ENCODE measurements around the gene SNX5. TPM values are rescaled to one million over a fixed set of nuclear protein-coding genes. Genes with fewer than 3 reads are reported as not detected.
A peak's percentile ranks its signal among the peaks of the same experiment; 100 is the strongest.

Gene SNX5
- total and polyA plus RNA-seq, 10 of the 15 experiments (the other 5 are each of a cell fraction or from before 2014, with no cell fraction given) = 92.9 to 316 (median 245) TPM

GRCh38 chr20:17956099-17956685 lies 12.4 kb downstream of the SNX5 start (continued):
- TF ChIP-seq NFIC (IDR thresholded peaks at IDR 0.05; ENCODE audit: low read depth, low read length) (peak; percentile 94), NRF1 (conservative IDR thresholded peaks at IDR 0.05; ENCODE audit: low read depth, low read length) (no peak), MTA2 (IDR thresholded peaks at IDR 0.05; ENCODE audit: low read depth) (peak; percentile 44; the same call in 1 of the 2 replicates), SRF (IDR thresholded peaks at IDR 0.05; ENCODE audit: low read depth in 2 of 2, low read length in 2 of 2) (no peak), SIN3A (IDR thresholded peaks at IDR 0.05; ENCODE audit: low read depth, low read length) (no peak), ZBTB40 (IDR thresholded peaks at IDR 0.05; ENCODE audit: borderline replicate concordance) (no peak), PBX3 (IDR thresholded peaks at IDR 0.05; ENCODE audit: insufficient replicate concordance, low read depth, low read length) (no peak), FOS (IDR thresholded peaks at IDR 0.05; ENCODE audit: borderline replicate concordance, extremely low read depth, insufficient read length) (no peak), ZZZ3 (IDR thresholded peaks at IDR 0.05; ENCODE audit: control insufficient read depth, insufficient read length, low read depth) (no peak), IKZF2 (IDR thresholded peaks at IDR 0.05) (peak; percentile 81 to 85), BCL3 (IDR thresholded peaks at IDR 0.05; ENCODE audit: borderline replicate concordance, insufficient read depth, low read depth, low read length, poor library complexity, severe bottlenecking) (no peak), SKIL (IDR thresholded peaks at IDR 0.05; ENCODE audit: low read depth, poor library complexity, severe bottlenecking) (no peak), MEF2B (IDR thresholded peaks at IDR 0.05; ENCODE audit: partially characterized antibody, poor library complexity, severe bottlenecking) (peak; percentile 32), ZNF24 (IDR thresholded peaks at IDR 0.05) (peak; percentile 46; the same call in 1 of the 2 replicates), NR2F1 (conservative IDR thresholded peaks at IDR 0.05) (peak; percentile 48; the same call in 1 of the 2 replicates), STAT3 (IDR thresholded peaks at IDR 0.05; ENCODE audit: low read depth, low read length) (no peak)
- TF ChIP-seq, protein P1, sequence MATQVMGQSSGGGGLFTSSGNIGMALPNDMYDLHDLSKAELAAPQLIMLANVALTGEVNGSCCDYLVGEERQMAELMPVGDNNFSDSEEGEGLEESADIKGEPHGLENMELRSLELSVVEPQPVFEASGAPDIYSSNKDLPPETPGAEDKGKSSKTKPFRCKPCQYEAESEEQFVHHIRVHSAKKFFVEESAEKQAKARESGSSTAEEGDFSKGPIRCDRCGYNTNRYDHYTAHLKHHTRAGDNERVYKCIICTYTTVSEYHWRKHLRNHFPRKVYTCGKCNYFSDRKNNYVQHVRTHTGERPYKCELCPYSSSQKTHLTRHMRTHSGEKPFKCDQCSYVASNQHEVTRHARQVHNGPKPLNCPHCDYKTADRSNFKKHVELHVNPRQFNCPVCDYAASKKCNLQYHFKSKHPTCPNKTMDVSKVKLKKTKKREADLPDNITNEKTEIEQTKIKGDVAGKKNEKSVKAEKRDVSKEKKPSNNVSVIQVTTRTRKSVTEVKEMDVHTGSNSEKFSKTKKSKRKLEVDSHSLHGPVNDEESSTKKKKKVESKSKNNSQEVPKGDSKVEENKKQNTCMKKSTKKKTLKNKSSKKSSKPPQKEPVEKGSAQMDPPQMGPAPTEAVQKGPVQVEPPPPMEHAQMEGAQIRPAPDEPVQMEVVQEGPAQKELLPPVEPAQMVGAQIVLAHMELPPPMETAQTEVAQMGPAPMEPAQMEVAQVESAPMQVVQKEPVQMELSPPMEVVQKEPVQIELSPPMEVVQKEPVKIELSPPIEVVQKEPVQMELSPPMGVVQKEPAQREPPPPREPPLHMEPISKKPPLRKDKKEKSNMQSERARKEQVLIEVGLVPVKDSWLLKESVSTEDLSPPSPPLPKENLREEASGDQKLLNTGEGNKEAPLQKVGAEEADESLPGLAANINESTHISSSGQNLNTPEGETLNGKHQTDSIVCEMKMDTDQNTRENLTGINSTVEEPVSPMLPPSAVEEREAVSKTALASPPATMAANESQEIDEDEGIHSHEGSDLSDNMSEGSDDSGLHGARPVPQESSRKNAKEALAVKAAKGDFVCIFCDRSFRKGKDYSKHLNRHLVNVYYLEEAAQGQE (IDR thresholded peaks at IDR 0.05; ENCODE audit: low read depth, low read length) = no peak
